ENCODE results near the gene OR4K14. TPM values are rescaled to one million over a fixed set of nuclear protein-coding genes. Genes with fewer than 3 reads are reported as not detected.
"Not testable (repeated sequence)": the region's sequence is repeated elsewhere in the genome, so short reads cannot be mapped to it uniquely, and the experiment has no call there.

OR4K14 gene
- total and polyA plus RNA-seq, 8 donors: not detected

DNA sequence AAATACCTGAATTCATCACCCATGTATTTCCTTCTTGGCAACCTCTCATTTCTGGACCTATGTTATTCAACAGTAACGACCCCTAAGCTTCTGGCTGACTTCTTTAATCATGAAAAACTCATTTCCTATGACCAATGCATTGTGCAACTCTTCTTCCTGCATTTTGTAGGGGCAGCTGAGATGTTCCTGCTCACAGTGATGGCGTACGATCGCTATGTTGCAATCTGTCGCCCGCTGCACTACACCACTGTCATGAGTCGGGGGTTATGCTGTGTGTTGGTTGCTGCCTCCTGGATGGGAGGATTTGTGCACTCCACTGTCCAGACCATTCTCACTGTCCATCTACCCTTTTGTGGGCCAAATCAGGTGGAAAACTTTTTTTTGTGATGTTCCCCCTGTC is 16.8 kb downstream of the OR4K14 start:
- H3K27me3 ChIP-seq: no peaks in the 10 kb centered on the region
- 52 to 79% (median 75%) methylated on average over 7 of the region's 7 CpGs for WGBS, 5 donors
- H3K4me1 ChIP-seq: no peaks in the 10 kb centered on the region
- no peak overlapping the region for H3K27ac ChIP-seq
- H3K36me3 ChIP-seq: no peaks in the 10 kb centered on the region
- intact Hi-C loops (cut with DNase I; ENCODE audit: low total_unique reads): no loop called here
- H3K4me3 ChIP-seq: no peak overlapping the region
- H3K9me3 ChIP-seq: peaks cover 0 to 4% (median 0%) of the 10 kb centered on the region in 4 donors
- TF ChIP-seq POLR2AphosphoS5 (IDR thresholded peaks at IDR 0.05): no peak
- no peak for TF ChIP-seq EP300 (IDR thresholded peaks at IDR 0.05)
- TF ChIP-seq, protein P1, sequence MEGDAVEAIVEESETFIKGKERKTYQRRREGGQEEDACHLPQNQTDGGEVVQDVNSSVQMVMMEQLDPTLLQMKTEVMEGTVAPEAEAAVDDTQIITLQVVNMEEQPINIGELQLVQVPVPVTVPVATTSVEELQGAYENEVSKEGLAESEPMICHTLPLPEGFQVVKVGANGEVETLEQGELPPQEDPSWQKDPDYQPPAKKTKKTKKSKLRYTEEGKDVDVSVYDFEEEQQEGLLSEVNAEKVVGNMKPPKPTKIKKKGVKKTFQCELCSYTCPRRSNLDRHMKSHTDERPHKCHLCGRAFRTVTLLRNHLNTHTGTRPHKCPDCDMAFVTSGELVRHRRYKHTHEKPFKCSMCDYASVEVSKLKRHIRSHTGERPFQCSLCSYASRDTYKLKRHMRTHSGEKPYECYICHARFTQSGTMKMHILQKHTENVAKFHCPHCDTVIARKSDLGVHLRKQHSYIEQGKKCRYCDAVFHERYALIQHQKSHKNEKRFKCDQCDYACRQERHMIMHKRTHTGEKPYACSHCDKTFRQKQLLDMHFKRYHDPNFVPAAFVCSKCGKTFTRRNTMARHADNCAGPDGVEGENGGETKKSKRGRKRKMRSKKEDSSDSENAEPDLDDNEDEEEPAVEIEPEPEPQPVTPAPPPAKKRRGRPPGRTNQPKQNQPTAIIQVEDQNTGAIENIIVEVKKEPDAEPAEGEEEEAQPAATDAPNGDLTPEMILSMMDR (IDR thresholded peaks at IDR 0.05): no peak
- TF ChIP-seq POLR2A (IDR thresholded peaks at IDR 0.05): no peak
- DNase-seq: no peak

DNA sequence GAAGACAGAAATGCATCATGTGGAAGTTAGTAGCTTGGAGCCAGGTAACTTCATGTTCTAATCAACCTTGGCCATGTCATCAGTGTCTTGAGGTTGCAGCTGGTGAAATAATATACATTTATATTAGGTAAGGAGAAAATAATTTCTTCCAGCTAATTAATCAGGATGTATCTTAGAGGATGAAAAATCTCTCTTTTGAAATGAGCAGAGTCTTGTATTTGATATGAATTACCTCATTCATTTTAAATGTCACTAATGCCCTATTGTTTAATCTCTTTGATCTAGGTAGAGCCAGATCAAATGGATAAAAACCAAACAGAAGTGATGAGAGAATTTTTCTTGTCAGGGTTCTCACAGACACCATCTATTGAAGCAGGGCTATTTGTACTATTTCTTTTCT is 17.2 kb downstream of the OR4K14 start, which contains the start of gene OR4Q2:
TSS of gene OR4Q2 (plus strand) at position 301 of the 400 bp plus-strand sequence.
- Histone ChIP-seq H3K4me1 (no peaks in the 10 kb centered on the region), H3K9me3 (peaks cover 0 to 4% (median 0%) of the 10 kb centered on the region in 4 donors), H3K36me3 (no peaks in the 10 kb centered on the region), H3K27ac (no peak within 1 kb of the TSS), H3K4me3 (no peak within 1 kb of the TSS), H3K27me3 (no peaks in the 10 kb centered on the region)
- DNase-seq: no peak
- intact Hi-C loops (cut with DNase I; ENCODE audit: low total_unique reads): no loop called here
- TF ChIP-seq POLR2A (IDR thresholded peaks at IDR 0.05) (no peak), POLR2AphosphoS5 (IDR thresholded peaks at IDR 0.05) (no peak), EP300 (IDR thresholded peaks at IDR 0.05) (no peak)
- TF ChIP-seq, protein P1 (IDR thresholded peaks at IDR 0.05): no peak

DNA sequence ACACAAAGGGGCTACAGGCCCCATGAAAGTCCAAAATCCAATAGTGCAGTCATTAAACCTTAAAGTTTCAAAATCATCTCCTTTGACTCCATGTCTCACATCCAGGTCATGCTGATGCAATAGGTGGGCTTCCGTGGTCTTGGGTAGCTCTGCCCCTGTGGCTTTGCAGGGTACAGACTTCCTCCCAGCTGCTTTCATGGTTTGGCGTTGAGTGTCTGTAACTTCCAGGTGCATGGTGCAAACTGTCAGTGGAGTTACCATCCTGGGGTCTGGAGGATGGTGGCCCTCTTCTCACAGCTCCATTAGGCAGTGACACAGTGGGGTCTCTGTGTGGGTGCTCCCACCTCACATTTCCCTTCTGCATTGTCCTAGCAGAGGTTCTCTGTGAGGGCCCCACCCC is 25.7 kb downstream of the OR4K14 start:
- DNase-seq: no peak
- WGBS, 5 donors: 37 to 76% (median 72%) methylated on average over 2 of the region's 2 CpGs
- Histone ChIP-seq H3K36me3 (no peaks in the 10 kb centered on the region), H3K27me3 (no peaks in the 10 kb centered on the region), H3K4me3 (no peak overlapping the region), H3K9me3 (peaks cover 0 to 17% (median 8%) of the 10 kb centered on the region in 4 donors), H3K27ac (no peak overlapping the region), H3K4me1 (no peaks in the 10 kb centered on the region)
- intact Hi-C loops (cut with DNase I; ENCODE audit: low total_unique reads): no loop called here
- TF ChIP-seq, protein P1 (IDR thresholded peaks at IDR 0.05): no peak
- TF ChIP-seq POLR2AphosphoS5 (IDR thresholded peaks at IDR 0.05) (no peak), EP300 (IDR thresholded peaks at IDR 0.05) (no peak), POLR2A (IDR thresholded peaks at IDR 0.05) (no peak)

DNA sequence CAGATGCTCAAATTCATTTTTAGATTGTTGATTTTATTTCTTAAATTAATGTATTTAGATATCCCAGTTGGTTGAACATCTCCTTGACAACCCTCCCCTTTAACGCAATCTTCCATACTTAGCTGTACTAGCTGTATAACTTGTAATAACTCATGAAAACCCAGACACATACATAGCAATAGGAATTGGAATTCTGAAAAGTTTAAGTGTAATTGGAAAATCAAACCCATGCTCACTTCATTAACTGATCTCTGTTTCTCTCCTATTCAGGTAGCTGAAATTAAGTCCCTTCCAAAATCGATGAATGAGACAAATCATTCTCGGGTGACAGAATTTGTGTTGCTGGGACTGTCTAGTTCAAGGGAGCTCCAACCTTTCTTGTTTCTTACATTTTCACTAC is 43.8 kb downstream of the OR4K14 start, which contains the start of gene OR4K15:
TSS of gene OR4K15 (plus strand) at position 301 of the 400 bp plus-strand sequence. CDS start at position 301, 0 bp downstream.
- Histone ChIP-seq H3K4me1 (no peaks in the 10 kb centered on the region), H3K36me3 (no peaks in the 10 kb centered on the region), H3K27ac (no peak within 1 kb of the TSS), H3K9me3 (no peaks in the 10 kb centered on the region), H3K4me3 (no peak within 1 kb of the TSS), H3K27me3 (no peaks in the 10 kb centered on the region)
- DNase-seq: no peak
- TF ChIP-seq EP300 (IDR thresholded peaks at IDR 0.05) (no peak), POLR2A (IDR thresholded peaks at IDR 0.05) (no peak)
- intact Hi-C loops (cut with DNase I; ENCODE audit: low total_unique reads): no loop called here
- WGBS, 5 donors: 91 to 99% (median 98%) methylated on average over 3 of the region's 3 CpGs

DNA sequence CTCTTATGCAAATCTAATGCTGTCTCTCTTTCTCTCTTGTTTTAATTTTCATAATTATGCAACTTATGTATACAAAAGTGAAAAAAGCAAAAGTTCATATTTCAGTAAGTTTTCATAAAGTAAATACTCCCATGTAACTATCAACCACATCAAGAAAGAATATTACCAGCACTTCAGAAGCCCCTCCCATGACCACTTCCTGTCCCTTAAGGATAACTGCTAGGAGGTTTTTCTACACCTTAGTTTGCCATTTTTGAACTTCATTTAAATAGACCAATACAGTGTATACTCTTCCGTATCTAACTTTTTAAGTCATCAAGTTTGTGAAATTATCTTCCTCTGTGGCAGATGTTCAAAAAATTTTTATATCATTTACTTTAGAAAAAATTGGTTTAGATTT is 44.3 kb downstream of the OR4K14 start:
- no peak overlapping the region for H3K4me3 ChIP-seq
- TF ChIP-seq, protein P1 (IDR thresholded peaks at IDR 0.05): no peak
- TF ChIP-seq EP300 (IDR thresholded peaks at IDR 0.05): no peak
- TF ChIP-seq POLR2A (IDR thresholded peaks at IDR 0.05): no peak
- TF ChIP-seq POLR2AphosphoS5 (IDR thresholded peaks at IDR 0.05): no peak
- intact Hi-C loops (cut with DNase I; ENCODE audit: low total_unique reads): no loop called here
- H3K27me3 ChIP-seq: no peaks in the 10 kb centered on the region
- no peaks in the 10 kb centered on the region for H3K4me1 ChIP-seq
- no peaks in the 10 kb centered on the region for H3K9me3 ChIP-seq
- no peak for DNase-seq
- no peak overlapping the region for H3K27ac ChIP-seq
- H3K36me3 ChIP-seq: no peaks in the 10 kb centered on the region
- WGBS, 5 donors: 55 to 78% (median 70%) methylated on average over 1 of the region's 1 CpG

DNA sequence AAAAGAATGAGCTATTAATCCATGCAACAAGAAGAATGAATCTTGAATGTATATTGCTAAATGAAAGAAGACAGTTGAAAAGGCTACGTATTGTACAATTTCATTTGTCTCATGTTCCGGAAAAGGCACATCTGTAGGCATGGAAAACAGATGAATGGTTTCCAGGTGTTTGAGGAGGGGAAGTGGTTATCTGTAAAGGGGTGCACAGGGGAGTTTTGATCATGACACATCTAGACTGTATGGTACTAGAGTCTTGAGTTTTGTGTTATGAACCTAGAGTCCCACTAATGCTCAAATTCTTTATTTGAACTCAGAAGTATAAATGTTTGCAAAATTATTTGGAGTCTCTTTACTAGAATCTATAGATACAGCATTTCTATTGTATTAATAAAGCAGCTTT is 49.4 kb downstream of the OR4K14 start:
- WGBS, 5 donors: 34 to 76% (median 61%) methylated on average over 2 of the region's 2 CpGs
- H3K27ac ChIP-seq; H3K36me3 ChIP-seq; H3K4me1 ChIP-seq; DNase-seq; intact Hi-C loops (cut with DNase I; ENCODE audit: low total_unique reads); H3K9me3 ChIP-seq; H3K4me3 ChIP-seq; H3K27me3 ChIP-seq: not testable (repeated sequence)

Measured in stomach (tissue), 9 donors.